Measurements from ENCODE around the gene C1QTNF12.

The C1QTNF12 gene

GRCh38 chr1:1245817-1246576 is 525 bp downstream of the C1QTNF12 start:
- no peak for DNase-seq
- intact Hi-C loops (cut with DNase I), result no loop called here

GRCh38 chr1:1245178-1245816 is 1.2 kb downstream of the C1QTNF12 start:
- no peak for DNase-seq
- intact Hi-C loops (cut with DNase I), result no loop called here

GRCh38 chr1:1244192-1244811 is 2.2 kb downstream of the C1QTNF12 start:
- no peak for DNase-seq
- intact Hi-C loops (cut with DNase I), result no loop called here

- intact Hi-C loops (cut with DNase I), result no loop called here
- DNase-seq, result no peak
Observed at GRCh38 chr1:1243807-1244191, 2.7 kb downstream of the C1QTNF12 start.

GRCh38 chr1:1243266-1243660 is 3.3 kb downstream of the C1QTNF12 start:
- no peak for DNase-seq
- intact Hi-C loops (cut with DNase I), result no loop called here

GRCh38 chr1:1242461-1243265 is 3.9 kb downstream of the C1QTNF12 start:
- intact Hi-C loops (cut with DNase I), result no loop called here
- DNase-seq, result no peak

GRCh38 chr1:1241588-1242219 is 4.8 kb downstream of the C1QTNF12 start:
- no peak for DNase-seq
- intact Hi-C loops (cut with DNase I), result no loop called here

- no peak for DNase-seq
- intact Hi-C loops (cut with DNase I), result no loop called here
Observed at GRCh38 chr1:1240822-1241587, 5.5 kb downstream of the C1QTNF12 start.

- intact Hi-C loops (cut with DNase I), result no loop called here
Observed at GRCh38 chr1:1240348-1240732, 6.2 kb downstream of the C1QTNF12 start.

GRCh38 chr1:1239614-1240347 is 6.7 kb downstream of the C1QTNF12 start:
- DNase-seq, result no peak
- intact Hi-C loops (cut with DNase I), result no loop called here

More at GRCh38 chr1:1240348-1240732, 6.2 kb downstream of the C1QTNF12 start:
- DNase-seq, result no peak

GRCh38 chr1:1239227-1239613 is 7.3 kb downstream of the C1QTNF12 start:
- intact Hi-C loops (cut with DNase I), result no loop called here
- no peak for DNase-seq

GRCh38 chr1:1238702-1239178 is 7.8 kb downstream of the C1QTNF12 start:
- intact Hi-C loops (cut with DNase I), result no loop called here
- no peak for DNase-seq

- intact Hi-C loops (cut with DNase I), result no loop called here
- no peak for DNase-seq
Observed at GRCh38 chr1:1237874-1238701, 8.4 kb downstream of the C1QTNF12 start.

- intact Hi-C loops (cut with DNase I), result no loop called here
- no peak for DNase-seq
Observed at GRCh38 chr1:1236945-1237873, 9.3 kb downstream of the C1QTNF12 start.

GRCh38 chr1:1236176-1236763 is 10.3 kb downstream of the C1QTNF12 start:
- intact Hi-C loops (cut with DNase I), result no loop called here
- no peak for DNase-seq
